ENCODE measurements around the gene HKDC1.

DNA sequence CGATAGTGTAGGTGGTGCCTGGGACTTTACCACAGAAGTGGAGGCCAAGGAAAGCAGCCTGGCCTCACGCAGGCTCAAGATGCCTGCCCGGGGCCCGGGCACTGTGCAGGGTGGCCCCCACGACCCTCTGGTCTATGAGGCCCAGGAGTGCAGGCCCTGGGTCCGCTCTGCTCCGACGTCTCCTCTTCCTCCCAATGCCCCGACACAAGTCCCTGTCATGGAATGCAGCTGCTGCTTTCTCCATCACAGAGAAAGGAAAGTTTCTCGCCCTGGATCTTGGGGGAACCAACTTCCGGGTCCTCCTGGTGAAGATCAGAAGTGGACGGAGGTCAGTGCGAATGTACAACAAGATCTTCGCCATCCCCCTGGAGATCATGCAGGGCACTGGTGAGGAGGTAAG, 29.9 kb downstream of the HKDC1 start:
- TF ChIP-seq, protein P1, sequence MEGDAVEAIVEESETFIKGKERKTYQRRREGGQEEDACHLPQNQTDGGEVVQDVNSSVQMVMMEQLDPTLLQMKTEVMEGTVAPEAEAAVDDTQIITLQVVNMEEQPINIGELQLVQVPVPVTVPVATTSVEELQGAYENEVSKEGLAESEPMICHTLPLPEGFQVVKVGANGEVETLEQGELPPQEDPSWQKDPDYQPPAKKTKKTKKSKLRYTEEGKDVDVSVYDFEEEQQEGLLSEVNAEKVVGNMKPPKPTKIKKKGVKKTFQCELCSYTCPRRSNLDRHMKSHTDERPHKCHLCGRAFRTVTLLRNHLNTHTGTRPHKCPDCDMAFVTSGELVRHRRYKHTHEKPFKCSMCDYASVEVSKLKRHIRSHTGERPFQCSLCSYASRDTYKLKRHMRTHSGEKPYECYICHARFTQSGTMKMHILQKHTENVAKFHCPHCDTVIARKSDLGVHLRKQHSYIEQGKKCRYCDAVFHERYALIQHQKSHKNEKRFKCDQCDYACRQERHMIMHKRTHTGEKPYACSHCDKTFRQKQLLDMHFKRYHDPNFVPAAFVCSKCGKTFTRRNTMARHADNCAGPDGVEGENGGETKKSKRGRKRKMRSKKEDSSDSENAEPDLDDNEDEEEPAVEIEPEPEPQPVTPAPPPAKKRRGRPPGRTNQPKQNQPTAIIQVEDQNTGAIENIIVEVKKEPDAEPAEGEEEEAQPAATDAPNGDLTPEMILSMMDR (IDR thresholded peaks at IDR 0.05), result no peak
- no peak for TF ChIP-seq CHD2 (IDR thresholded peaks at IDR 0.05; ENCODE audit: low read length, partially characterized antibody)
- no peak for TF ChIP-seq FOXM1 (IDR thresholded peaks at IDR 0.05; ENCODE audit: low read depth)
- TF ChIP-seq RFX5 (IDR thresholded peaks at IDR 0.05; ENCODE audit: low read length), result no peak
- TF ChIP-seq, protein P2, sequence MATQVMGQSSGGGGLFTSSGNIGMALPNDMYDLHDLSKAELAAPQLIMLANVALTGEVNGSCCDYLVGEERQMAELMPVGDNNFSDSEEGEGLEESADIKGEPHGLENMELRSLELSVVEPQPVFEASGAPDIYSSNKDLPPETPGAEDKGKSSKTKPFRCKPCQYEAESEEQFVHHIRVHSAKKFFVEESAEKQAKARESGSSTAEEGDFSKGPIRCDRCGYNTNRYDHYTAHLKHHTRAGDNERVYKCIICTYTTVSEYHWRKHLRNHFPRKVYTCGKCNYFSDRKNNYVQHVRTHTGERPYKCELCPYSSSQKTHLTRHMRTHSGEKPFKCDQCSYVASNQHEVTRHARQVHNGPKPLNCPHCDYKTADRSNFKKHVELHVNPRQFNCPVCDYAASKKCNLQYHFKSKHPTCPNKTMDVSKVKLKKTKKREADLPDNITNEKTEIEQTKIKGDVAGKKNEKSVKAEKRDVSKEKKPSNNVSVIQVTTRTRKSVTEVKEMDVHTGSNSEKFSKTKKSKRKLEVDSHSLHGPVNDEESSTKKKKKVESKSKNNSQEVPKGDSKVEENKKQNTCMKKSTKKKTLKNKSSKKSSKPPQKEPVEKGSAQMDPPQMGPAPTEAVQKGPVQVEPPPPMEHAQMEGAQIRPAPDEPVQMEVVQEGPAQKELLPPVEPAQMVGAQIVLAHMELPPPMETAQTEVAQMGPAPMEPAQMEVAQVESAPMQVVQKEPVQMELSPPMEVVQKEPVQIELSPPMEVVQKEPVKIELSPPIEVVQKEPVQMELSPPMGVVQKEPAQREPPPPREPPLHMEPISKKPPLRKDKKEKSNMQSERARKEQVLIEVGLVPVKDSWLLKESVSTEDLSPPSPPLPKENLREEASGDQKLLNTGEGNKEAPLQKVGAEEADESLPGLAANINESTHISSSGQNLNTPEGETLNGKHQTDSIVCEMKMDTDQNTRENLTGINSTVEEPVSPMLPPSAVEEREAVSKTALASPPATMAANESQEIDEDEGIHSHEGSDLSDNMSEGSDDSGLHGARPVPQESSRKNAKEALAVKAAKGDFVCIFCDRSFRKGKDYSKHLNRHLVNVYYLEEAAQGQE (IDR thresholded peaks at IDR 0.05; ENCODE audit: low read depth, low read length), result no peak
- TF ChIP-seq EZH2phosphoT487 (IDR thresholded peaks at IDR 0.05; ENCODE audit: borderline replicate concordance, low read depth), result no peak

Measured in SK-N-SH (cell line).